ENCODE measurements around the gene SLC39A5. TPM values are rescaled to one million over a fixed set of nuclear protein-coding genes. Genes with fewer than 3 reads are reported as not detected.
"Not testable (repeated sequence)": the region's sequence is repeated elsewhere in the genome, so short reads cannot be mapped to it uniquely, and the experiment has no call there.

The SLC39A5 gene
- total and polyA plus RNA-seq, 4 donors = 125 to 195 (median 142) TPM

GRCh38 chr12:56189918-56190694 lies 39.7 kb upstream of the SLC39A5 start (continued):
- peak in 1 of 2 donors; percentile 32 for TF ChIP-seq RXRA (IDR thresholded peaks at IDR 0.05)
- TF ChIP-seq MAX (IDR thresholded peaks at IDR 0.05) = peak; percentile 41
- TF ChIP-seq GABPA (IDR thresholded peaks at IDR 0.05 in 1 of 2, conservative IDR thresholded peaks at IDR 0.05 in 1 of 2) = peak; percentile 48 to 75

- 24% methylated on average over 9 of the region's 9 CpGs for WGBS
- H3K4me1 ChIP-seq (ENCODE audit: control insufficient read depth in 4 of 4, insufficient read depth in 4 of 4, low read length in 3 of 4) = peaks cover 0 to 24% (median 18%) of the 10 kb centered on the region in 4 donors
These were observed 39.1 kb upstream of the SLC39A5 start for GRCh38 chr12:56190695-56191155.

GRCh38 chr12:56192582-56192981 lies 37.3 kb upstream of the SLC39A5 start:
- Histone ChIP-seq H3K4me1 (ENCODE audit: control insufficient read depth in 4 of 4, insufficient read depth in 4 of 4, low read length in 3 of 4) (peaks cover 0 to 19% (median 15%) of the 10 kb centered on the region in 4 donors), H3K36me3 (ENCODE audit: control insufficient read depth in 4 of 4, insufficient read depth in 3 of 4, low read depth in 1 of 4, low read length in 3 of 4) (no peaks in the 10 kb centered on the region), H3K27ac (ENCODE audit: low read depth in 1 of 2, low read length in 2 of 2) (no peak overlapping the region), H3K9me3 (ENCODE audit: control insufficient read depth in 4 of 4, low read length in 3 of 4) (no peaks in the 10 kb centered on the region), H3K27me3 (ENCODE audit: control insufficient read depth in 4 of 4, insufficient read depth in 4 of 4, low read length in 3 of 4) (no peaks in the 10 kb centered on the region), H3K9ac (ENCODE audit: low read depth in 1 of 2, low read length in 2 of 2) (no peak overlapping the region), H3K4me3 (ENCODE audit: low read depth in 1 of 3, low read length in 3 of 3) (no peak overlapping the region)
- TF ChIP-seq EGR1 (IDR thresholded peaks at IDR 0.05; ENCODE audit: low read depth in 2 of 2) (no peak), JUND (IDR thresholded peaks at IDR 0.05) (no peak), NR2F2 (IDR thresholded peaks at IDR 0.05) (no peak), HNF4G (IDR thresholded peaks at IDR 0.05) (no peak), GABPA (IDR thresholded peaks at IDR 0.05 in 1 of 2, conservative IDR thresholded peaks at IDR 0.05 in 1 of 2) (no peak)
- no peak for DNase-seq (ENCODE audit: low spot score)

More at GRCh38 chr12:56190695-56191155, 39.1 kb upstream of the SLC39A5 start:
- Histone ChIP-seq H3K27ac (ENCODE audit: low read depth in 1 of 2, low read length in 2 of 2) (peak overlapping the region; percentile 78 to 90), H3K27me3 (ENCODE audit: control insufficient read depth in 4 of 4, insufficient read depth in 4 of 4, low read length in 3 of 4) (no peaks in the 10 kb centered on the region), H3K9ac (ENCODE audit: low read depth in 1 of 2, low read length in 2 of 2) (peak overlapping the region; percentile 41 to 66), H3K36me3 (ENCODE audit: control insufficient read depth in 4 of 4, insufficient read depth in 3 of 4, low read depth in 1 of 4, low read length in 3 of 4) (peaks cover 2 to 4% (median 3%) of the 10 kb centered on the region in 4 donors), H3K4me3 (ENCODE audit: low read depth in 1 of 3, low read length in 3 of 3) (peak overlapping the region in 2 of 3 donors; percentile 61 to 95), H3K9me3 (ENCODE audit: control insufficient read depth in 4 of 4, low read length in 3 of 4) (no peaks in the 10 kb centered on the region)
- DNase-seq (ENCODE audit: low spot score) = no peak
- TF ChIP-seq NR2F2 (IDR thresholded peaks at IDR 0.05) = peak; percentile 9
- no peak for TF ChIP-seq YY1 (IDR thresholded peaks at IDR 0.05)
- no peak for TF ChIP-seq MAX (IDR thresholded peaks at IDR 0.05)

GRCh38 chr12:56193025-56193578 lies 36.7 kb upstream of the SLC39A5 start:
- TF ChIP-seq CTCF (IDR thresholded peaks at IDR 0.05; ENCODE audit: low read depth, low read length, missing input control) = peak; percentile 92
- no peak for TF ChIP-seq SP1 (IDR thresholded peaks at IDR 0.05)
- peak; percentile 95 to 96 for TF ChIP-seq RAD21 (IDR thresholded peaks at IDR 0.05)
- TF ChIP-seq TAF1 (conservative IDR thresholded peaks at IDR 0.05) = peak; percentile 38
- no peak for TF ChIP-seq RXRA (IDR thresholded peaks at IDR 0.05)
- peak; percentile 97 for TF ChIP-seq YY1 (IDR thresholded peaks at IDR 0.05)
- peak in 1 of 2 donors; percentile 10 for TF ChIP-seq GABPA (IDR thresholded peaks at IDR 0.05 in 1 of 2, conservative IDR thresholded peaks at IDR 0.05 in 1 of 2)
- H3K4me3 ChIP-seq (ENCODE audit: low read depth in 1 of 3, low read length in 3 of 3) = no peak overlapping the region
- peak; percentile 78 for DNase-seq (ENCODE audit: low spot score)
- WGBS = 52% methylated on average over 1 of the region's 1 CpG
- H3K27me3 ChIP-seq (ENCODE audit: control insufficient read depth in 4 of 4, insufficient read depth in 4 of 4, low read length in 3 of 4) = no peaks in the 10 kb centered on the region
- no peak overlapping the region for H3K9ac ChIP-seq (ENCODE audit: low read depth in 1 of 2, low read length in 2 of 2)
- no peak overlapping the region for H3K27ac ChIP-seq (ENCODE audit: low read depth in 1 of 2, low read length in 2 of 2)
- H3K4me1 ChIP-seq (ENCODE audit: control insufficient read depth in 4 of 4, insufficient read depth in 4 of 4, low read length in 3 of 4) = peaks cover 0 to 15% (median 10%) of the 10 kb centered on the region in 4 donors
- no peaks in the 10 kb centered on the region for H3K36me3 ChIP-seq (ENCODE audit: control insufficient read depth in 4 of 4, insufficient read depth in 3 of 4, low read depth in 1 of 4, low read length in 3 of 4)
- H3K9me3 ChIP-seq (ENCODE audit: control insufficient read depth in 4 of 4, low read length in 3 of 4) = no peaks in the 10 kb centered on the region

GRCh38 chr12:56196818-56197550 lies 32.9 kb upstream of the SLC39A5 start:
- DNase-seq (ENCODE audit: low spot score); H3K9ac ChIP-seq (ENCODE audit: low read depth in 1 of 2, low read length in 2 of 2); H3K9me3 ChIP-seq (ENCODE audit: control insufficient read depth in 4 of 4, low read length in 3 of 4); H3K4me3 ChIP-seq (ENCODE audit: low read depth in 1 of 3, low read length in 3 of 3); H3K36me3 ChIP-seq (ENCODE audit: control insufficient read depth in 4 of 4, insufficient read depth in 3 of 4, low read depth in 1 of 4, low read length in 3 of 4); H3K4me1 ChIP-seq (ENCODE audit: control insufficient read depth in 4 of 4, insufficient read depth in 4 of 4, low read length in 3 of 4); H3K27ac ChIP-seq (ENCODE audit: low read depth in 1 of 2, low read length in 2 of 2); H3K27me3 ChIP-seq (ENCODE audit: control insufficient read depth in 4 of 4, insufficient read depth in 4 of 4, low read length in 3 of 4): not testable (repeated sequence)
- 80% methylated on average over 11 of the region's 11 CpGs for WGBS

Data from liver (tissue), 9 donors.